Central memory CD4-positive, alpha-beta T cell (primary cell): ENCODE data around the gene BICRA.
"Not testable (repeated sequence)": the region's sequence is repeated elsewhere in the genome, so short reads cannot be mapped to it uniquely, and the experiment has no call there.

ENCODE experiments used
- DNase-seq: peaks from one replicate; pipeline ENCODE4 v3.0.0; 2022

BICRA gene

DNA sequence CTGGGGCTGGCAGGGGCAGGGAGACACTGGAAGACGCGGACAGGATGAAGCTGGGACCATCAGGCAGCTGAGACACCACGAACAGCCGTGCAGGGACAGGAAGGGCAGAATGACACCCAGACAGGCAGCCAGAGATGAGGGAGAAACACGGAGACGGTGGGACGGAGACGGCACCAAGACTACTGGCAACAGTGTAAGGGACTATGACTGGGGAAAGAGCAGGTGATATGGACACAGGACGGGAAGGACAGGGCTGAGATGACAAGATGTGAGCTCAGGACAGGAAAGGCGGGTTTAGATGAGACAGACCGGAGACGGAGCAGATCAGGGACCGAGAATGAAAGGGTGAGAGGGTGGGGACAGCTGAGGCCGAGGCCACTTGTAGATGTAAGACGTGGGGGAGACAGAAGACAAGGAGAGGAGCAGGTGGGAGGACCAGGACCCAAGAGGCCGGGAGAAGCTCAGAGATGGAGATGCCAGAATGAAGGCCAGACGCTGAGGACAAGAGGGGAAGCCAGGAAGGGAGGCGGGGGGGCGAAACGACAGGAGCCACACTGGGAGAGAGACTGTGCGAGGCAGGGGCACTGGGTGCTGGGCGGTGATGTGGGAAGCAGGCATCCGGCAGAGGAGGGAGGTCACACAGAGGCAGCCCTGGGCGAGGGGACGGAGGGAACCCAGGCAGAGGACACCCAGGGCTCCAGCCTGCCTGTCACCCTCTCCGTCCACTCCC lies 86.8 kb downstream of the BICRA start:
- DNase-seq = no peak

DNA sequence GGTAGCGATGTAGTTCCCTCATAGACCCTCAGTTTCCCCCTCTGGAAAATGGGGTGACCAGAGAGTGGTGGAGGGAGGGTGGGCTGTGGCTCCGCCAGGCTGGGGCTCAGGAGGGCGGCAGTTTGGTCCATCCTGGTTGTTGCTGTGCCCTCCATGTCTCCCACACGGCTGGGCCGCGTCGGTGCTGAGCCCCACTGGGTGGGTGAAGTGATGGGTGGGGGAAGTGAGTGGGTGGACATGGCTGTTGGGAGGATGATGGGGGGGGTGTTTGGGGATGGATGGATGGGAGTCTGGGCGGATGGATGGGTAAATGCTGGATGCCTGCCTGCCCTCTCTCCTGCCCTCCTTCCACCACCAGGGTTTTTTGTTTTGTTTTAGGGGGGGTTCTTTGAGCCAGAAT lies 87.7 kb downstream of the BICRA start:
- no peak for DNase-seq

DNA sequence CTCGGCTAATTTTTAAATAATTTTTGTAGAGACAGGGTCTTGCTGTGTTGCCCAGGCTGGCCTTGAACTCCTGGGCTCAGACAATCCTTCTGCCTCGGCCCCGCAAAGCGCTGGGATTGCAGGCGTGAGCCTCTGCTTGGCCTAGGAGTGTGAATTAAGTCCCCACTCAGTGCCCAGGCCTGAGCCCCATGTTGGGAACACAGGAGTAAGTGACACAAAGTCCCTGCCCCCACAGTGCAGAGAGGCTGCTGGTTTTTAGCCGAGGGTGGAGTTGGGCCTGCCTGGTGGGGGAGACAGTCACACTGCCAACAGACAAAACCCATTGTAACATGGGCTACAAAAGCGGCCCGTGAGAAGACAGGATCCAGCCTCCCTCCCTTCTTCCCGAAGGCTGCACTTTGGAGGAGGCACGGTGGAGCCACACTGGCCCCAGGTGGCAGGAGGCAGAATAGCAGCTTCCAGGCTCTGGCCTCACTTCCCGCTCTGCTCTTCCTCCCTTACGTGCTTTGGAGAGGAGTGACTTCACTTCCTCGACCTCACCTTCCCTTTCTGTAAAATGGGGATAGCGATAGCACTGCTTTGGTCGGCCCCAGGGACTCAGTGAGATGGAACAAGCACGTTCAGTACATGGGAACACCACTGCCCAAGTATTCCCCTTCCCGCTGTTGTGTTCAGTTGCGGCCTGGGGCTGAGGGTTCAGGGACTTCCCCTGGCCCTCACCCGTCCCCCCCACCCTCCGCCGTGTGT lies 89.1 kb downstream of the BICRA start:
- peak; percentile 32 for DNase-seq

DNA sequence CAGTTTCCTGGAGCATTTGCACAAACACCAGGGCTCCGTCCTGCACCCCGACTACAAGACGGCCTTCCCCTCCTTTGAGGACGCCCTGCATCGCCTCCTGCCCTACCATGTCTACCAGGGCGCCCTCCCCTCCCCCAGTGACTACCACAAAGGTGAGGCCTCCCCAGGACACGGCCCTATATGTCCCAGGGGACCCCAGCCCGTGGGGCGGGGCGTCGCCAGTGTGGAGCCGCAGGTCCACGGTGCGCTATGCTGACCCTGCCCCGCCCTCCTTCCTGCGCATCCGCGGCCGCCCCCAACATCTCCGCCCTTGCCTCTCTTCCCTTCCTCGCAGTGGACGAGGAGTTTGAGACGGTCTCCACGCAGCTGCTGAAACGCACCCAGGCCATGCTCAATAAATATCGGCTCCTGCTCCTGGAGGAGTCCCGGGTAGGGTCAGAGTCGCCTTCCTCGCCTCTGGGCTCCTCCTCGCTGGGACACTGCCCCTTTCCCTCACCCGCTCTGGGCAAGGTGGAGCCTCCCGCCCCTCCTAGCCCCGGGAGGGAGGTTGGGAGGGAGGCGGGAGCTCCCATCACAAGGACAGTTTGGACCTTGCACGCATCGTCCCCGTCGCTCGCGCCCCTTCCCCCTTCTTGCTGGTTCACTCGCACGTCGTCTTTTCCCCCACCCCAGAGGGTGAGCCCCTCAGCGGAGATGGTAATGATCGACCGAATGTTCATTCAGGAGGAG lies 89.9 kb downstream of the BICRA start:
- DNase-seq = no peak

DNA sequence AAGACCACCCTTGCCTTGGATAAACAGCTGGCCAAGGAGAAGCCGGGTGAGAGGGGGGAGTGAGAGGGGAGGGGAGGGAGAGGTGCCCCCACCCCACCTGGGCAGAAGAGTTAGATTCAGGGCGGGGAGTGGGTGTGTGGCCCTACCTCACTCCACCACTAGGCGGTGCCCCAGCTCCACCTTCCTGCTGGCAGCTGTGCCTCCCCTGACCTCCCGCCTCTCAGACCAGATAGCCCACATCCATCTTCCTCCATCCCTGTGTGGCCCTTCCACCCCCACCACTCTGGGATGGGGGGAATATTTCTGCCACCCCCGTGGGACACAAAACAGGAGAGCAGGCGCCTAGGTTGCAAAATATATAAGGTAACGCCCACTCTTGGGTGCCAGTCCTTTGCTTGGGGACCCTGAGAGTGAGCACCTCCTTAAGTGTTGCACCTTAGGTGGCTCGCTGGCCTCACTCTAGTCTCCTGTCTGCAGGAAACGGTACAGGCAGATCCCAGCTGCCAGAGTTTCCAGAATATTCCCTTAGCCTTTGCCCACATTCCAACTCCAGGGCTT lies 90.5 kb downstream of the BICRA start:
- peak; percentile 18 for DNase-seq

DNA sequence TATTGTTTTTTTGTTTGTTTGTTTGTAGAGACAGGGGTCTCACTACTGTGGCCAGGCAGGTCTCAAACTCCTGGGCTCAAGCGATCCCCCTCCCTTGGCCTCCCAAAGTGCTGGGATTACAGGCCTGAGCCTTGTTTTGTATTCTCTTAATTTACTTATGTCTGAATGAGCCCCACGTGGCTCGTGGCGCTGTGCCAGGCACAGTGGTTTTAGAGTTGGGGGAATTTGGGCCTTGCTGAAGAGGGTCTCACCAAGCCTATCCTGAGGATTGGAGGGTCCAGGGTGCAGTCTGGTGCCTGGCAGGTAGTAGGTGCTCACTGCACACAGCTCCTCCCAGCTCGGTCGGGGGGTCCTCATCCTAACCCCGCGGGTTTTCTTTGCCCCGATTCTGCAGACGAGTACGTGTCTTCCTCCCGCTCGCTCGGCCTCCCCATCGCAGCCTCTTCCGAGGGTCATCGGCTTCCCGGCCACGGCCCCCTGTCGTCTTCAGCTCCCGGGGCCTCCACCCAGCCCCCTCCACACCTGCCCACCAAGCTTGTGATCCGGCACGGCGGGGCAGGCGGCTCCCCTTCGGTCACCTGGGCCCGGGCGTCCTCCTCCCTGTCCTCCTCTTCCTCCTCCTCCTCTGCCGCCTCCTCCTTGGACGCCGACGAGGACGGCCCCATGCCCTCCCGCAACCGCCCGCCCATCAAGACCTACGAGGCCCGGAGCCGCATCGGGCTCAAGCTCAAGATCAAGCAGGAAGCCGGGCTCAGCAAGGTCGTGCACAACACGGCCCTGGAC lies 92.2 kb downstream of the BICRA start:
- DNase-seq = no peak

DNA sequence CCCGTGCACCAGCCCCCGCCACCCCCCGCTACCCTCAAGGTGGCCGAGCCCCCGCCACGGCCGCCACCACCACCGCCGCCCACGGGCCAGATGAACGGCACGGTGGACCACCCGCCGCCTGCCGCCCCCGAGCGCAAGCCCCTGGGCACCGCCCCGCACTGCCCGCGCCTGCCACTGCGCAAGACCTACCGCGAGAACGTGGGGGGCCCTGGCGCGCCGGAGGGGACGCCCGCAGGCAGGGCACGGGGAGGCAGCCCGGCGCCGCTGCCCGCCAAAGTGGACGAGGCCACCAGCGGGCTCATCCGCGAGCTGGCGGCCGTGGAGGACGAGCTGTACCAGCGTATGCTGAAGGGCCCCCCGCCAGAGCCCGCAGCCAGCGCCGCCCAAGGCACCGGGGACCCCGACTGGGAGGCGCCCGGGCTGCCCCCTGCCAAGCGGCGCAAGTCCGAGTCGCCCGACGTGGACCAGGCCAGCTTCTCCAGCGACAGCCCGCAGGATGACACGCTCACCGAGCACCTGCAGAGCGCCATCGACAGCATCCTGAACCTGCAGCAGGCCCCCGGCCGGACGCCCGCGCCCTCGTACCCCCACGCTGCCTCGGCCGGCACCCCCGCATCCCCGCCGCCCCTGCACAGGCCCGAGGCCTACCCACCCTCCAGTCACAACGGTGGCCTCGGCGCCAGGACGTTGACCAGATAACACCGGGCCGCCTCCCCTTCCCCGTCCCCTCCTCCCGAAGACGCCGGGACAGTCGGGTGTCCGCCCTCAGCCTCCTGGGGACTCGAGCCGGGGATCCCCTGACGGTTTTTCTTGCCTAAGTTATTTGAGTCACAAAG lies 93.0 kb downstream of the BICRA start:
- DNase-seq = no peak

DNA sequence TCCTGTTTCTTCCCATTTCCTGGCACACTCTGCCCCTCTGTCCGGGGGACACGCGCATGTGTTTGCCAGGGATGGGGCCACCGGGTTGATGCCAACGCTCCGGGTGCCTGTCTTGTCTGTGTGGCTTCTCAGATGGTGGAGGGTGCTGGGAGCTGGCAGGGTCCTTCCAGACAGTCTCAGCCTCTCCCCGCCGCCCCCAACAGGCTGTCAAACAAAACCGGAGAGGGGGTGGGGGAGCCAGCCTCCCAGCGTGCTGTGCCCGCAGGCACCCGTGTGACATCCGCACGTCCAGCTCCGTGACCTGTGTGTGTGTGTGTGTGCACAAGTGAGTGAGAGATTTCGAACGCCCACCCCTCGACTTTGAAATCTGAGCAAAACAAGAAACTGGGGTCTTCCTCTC lies 93.7 kb downstream of the BICRA start:
- no peak for DNase-seq

DNA sequence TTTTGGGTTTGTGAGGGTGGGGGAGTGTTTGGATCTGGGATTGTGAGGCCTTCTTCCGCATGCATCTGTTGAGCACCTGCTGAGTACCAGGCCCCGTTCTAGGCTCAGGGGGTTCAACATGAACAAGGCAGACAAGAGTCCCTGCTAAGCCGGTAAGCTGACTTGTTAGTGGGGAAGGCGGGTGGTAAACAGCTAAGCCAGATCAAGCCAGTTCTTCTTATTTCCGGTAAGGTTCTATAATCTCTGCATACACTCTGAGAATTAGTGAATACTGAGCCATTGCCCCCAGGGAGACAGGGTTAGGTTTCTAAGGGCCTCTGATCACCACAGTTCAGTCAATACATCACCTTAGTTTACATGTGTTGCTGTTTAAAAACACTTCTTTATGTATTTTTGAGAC lies 94.4 kb downstream of the BICRA start:
- no peak for DNase-seq

DNA sequence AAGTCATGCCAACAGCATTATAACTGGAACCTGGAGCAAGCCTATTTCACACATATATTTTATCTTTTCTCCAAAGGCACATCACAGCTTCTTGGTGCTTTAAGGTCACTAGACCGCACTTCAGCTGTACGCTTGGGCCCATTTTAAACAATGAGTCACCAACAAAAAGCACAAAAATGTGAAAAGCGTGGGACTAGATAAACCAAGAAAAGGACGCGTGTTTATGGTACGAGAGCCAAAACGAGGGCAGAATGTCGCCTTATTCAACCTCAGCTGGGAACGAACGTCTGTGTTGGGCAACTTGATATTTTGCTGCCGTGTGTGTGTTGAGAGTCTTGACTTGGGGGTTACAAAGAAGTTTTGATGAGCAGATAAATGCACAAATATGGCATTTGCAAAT lies 95.1 kb downstream of the BICRA start:
- DNase-seq = no peak

DNA sequence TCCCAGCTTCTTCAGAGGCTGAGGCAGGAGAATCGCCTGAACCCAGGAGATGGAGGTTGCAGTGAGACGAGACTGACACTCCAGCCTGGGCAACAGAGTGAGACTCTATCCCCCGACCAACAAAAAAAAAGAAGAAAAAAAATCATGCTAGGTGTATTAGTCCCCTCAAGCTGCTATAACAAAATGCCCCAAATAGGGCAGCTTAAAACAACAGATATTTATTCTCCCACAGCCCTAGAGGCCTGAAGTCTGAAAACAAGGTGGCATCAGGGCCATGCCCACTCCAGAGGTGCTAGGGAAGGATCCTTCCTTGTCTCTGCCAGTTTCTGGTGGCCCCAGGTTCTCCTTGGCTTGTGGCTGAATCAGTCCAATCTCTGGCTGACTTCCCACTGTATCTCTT lies 95.7 kb downstream of the BICRA start:
- DNase-seq = no peak

DNA sequence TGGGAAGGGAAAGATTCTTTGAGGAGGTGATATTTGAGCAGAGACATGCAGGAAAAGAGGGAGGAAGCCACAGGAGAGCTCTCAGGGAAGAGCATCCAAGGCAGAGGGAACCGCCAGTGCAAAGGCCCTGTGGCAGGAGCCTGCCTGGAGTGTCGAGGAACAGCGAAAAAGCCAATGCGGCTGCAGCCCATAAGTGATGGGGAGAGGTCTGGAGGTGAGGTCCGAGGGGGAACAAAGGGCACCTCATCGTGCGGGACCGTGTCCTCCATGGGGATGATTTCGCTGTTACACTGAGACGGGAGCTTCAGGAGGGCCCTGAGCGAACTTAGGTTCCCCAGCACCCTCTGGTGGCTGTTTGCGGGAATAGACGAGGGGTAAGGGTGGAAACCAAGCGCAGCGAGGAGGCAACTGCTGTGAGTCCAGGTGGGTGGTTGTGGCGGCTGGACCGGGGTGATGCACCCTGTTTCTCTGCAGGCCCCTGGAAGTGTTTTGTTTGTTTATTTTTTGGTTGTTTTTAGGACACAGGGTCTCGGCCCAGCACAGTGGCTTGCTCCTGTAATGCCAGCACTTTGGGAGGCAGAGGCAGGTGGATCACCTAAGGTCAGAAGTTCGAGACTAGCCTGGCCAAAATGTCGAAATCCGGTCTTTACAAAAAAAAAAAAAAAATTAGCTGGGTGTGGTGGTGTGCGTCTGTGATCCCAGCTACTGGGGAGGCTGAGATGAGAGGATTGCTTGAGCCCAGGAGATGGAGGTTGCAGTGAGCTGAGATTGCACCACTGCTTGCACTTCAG lies 98.4 kb downstream of the BICRA start:
- peak; percentile 52 for DNase-seq

DNA sequence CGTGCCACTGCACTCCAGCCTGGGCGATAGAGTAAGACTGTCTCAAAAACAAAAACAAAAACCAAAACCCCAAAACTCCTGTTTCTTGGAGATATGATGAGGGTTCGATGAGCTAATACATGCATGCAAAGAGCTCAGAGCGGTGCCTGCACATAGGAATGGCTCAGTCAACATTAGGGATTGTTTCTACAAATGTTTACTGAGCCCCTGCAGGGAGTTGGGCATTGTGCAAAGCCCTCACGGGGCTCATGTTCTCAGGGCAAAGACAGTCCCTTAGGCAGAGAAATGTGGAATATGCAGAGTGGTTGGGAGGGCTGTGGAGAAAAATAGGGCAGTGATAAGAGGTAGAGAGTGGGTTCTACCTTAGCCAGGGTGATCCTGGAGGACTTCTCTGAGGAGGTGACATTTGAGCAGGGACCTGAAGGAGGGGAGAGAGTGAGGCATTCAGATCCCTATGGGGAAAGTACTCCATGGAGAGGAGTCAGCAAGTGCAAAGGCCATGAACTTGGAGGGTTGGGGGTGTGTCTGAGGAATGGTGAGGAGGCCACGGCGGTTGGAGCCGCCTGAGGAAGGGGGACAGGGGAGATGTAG lies 102.8 kb downstream of the BICRA start:
- no peak for DNase-seq

DNA sequence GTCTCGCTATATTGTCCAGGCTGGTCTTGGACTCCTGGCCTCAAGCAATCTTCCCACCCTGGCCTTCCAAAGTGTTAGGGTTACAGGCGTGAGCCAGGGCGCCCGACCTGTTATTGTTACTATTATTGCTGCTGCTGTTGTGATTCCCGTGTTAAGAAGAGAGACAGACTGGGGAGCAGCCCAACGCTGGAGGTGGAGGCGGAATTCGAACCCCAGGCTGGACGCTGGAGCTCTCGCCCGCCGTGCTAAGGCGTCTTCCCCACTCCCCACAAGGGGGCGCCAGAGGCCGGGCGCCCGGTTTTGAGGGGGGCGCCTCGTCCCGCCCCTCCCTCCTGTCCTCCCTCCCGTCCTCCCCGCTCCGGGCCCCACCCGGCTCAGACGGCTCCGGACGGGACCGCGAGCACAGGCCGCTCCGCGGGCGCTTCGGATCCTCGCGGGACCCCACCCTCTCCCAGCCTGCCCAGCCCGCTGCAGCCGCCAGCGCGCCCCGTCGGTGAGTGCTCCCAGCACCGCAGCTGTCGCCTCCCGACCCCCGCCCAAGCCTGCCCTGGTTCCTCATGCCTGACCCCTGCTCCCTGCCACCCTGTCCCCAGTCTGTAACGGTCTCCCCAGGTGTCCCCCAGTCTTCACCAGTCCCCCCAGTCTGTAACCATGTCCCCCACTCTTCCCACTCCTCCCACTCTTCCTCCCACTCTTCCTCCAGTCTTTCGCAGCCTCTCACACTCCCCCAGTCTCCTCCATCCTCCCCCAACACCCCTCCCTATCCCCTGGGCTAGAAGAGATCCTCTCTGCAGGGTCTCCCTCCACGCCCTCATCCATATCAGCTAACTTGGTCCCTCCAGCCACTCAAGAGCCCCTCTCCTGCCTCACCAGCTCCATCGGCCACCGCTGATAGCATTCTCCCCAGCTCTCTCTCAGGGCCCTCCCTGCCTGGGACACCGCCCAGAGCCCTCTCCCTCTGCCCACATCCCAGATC lies 104.4 kb downstream of the BICRA start, which contains the start of gene EHD2:
EHD2 (plus strand) TSS at position 377 of the 976 bp plus-strand sequence. CDS start 3,191 bp downstream, outside the sequence.
- DNase-seq = peak; percentile 12

DNA sequence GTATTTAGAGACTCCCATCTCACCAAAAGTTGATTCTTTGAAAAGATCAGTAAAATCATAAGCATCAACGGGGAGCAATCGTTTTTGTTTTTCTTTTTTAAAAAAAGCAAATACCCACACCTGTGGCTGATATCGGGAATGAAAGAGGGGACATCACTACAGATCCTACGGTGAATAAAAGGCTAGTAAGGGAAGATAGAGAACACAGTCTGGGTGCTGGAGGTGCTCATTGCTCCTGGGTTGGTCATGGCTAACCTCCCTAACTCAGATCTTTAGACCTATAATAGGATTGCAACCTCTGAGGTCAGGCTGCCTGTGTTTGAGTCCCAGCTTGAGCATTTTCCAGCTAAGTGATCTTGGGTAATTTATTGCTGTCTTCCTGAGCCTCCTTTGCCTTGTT lies 105.4 kb downstream of the BICRA start:
- DNase-seq = no peak

DNA sequence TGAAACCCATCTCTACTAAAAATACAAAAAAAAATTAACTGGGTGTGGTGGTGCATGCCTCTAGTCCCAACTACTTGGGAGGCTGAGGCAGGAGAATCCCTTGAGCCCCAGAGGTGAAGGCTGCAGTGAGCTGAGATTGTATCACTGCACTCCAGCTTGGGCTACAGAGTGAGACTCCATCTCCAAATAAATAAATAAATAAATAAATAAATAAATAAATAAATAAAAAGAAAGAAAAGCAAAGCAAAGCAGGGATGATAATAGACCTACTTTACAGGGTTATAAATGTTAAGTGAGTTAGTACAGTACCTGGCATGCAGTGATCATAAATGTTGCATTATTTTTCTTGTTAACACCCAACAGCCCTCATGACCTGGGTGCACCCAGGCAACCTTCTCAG lies 105.9 kb downstream of the BICRA start:
- DNase-seq = not testable (repeated sequence)

DNA sequence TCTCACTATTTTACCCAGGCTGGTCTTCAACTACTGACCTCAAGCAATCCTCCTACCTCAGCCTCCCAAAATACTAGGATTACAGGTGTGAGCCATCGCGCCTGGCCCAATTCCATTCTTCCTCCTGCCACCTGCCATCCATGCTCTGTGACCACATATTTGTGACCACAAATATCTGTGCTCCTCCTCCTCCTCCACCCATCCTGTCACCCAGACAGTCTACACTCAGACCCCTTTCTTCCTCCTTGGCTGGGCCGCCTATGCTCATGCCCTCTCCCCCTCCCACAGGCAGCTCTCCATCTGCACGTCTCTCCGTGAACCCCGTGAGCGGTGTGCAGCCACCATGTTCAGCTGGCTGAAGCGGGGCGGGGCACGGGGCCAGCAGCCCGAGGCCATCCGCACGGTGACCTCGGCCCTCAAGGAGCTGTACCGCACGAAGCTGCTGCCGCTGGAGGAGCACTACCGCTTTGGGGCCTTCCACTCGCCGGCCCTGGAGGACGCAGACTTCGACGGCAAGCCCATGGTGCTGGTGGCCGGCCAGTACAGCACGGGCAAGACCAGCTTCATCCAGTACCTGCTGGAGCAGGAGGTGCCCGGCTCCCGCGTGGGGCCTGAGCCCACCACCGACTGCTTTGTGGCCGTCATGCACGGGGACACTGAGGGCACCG lies 107.5 kb downstream of the BICRA start:
- DNase-seq = no peak

DNA sequence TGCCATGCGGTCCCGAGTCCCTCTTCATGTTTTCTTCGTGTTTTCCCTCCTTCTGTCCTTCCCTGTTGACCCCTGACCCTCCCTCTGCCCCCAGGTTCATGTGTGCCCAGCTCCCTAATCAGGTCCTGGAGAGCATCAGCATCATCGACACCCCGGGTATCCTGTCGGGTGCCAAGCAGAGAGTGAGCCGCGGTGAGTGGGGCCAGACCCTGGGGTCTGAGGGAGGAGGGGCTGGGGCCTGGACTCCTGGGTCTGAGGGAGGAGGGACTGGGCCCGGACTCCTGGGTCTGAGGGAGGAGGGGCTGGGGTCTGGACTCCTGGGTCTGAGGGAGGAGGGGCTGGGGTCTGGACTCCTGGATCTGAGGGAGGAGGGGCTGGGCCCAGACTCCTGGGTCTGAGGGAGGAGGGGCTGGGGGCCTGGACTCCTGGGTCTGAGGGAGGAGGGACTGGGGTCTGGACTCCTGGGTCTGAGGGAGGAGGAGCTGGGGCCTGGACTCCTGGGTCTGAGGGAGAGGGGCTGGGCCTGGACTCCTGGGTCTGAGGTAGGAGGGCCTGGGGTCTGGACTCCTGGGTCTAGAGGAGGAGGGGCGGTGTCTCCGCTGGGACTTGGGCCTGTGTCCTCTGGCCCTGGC lies 109.6 kb downstream of the BICRA start:
- not testable (repeated sequence) for DNase-seq
